Measurements from ENCODE around the gene ERCC6. TPM values are rescaled to one million over a fixed set of nuclear protein-coding genes. Genes with fewer than 3 reads are reported as not detected.

Gene ERCC6
- total RNA-seq, 1 experiment from 2014 or later = 3.2 TPM

GRCh38 chr10:49532461-49532860 is 6.5 kb downstream of the ERCC6 start:
- Histone ChIP-seq H3K36me3 (replicated peaks; ENCODE audit: control insufficient read depth, insufficient read depth, low read length) (no peaks in the 10 kb centered on the region; the same call in 1 of the 2 replicates), H3K27me3 (ENCODE audit: control insufficient read depth, insufficient read depth, low read length) (no peaks in the 10 kb centered on the region), H3K4me3 (ENCODE audit: insufficient read depth, low read depth, low read length) (no peak overlapping the region)
- no peak for DNase-seq

DNA sequence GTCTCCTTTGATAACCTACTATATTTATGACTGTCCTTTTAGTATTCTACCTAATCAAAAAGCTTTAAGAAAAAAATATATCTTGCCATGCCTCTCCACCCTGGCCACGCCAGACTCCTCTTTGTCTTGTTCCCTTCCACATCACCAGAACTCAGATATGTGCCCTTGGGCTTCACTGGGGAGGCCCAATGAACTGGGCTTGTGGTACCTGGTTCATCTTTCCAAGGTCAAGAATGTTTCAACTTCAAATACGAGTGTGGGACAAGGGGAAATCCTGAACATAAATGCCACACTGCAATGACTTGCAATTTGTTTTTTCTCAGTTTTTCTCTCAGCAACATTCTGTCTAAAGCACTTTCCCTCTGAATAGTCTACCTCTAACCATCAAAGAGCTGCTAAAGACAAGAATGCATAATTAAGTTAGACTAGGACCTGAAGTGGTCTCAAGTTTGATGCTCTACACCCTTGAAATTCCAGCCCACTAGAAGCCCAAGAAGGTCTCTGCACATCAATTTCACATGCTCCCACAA is 9.9 kb downstream of the ERCC6 start:
- Histone ChIP-seq H3K36me3 (replicated peaks; ENCODE audit: control insufficient read depth, insufficient read depth, low read length) (peaks cover 1% of the 10 kb centered on the region), H3K27me3 (ENCODE audit: control insufficient read depth, insufficient read depth, low read length) (no peaks in the 10 kb centered on the region)
- DNase-seq = no peak

GRCh38 chr10:49527850-49528249 is 11.1 kb downstream of the ERCC6 start:
- H3K4me3 ChIP-seq (ENCODE audit: insufficient read depth, low read depth, low read length) = no peak overlapping the region
- H3K36me3 ChIP-seq (replicated peaks; ENCODE audit: control insufficient read depth, insufficient read depth, low read length) = peaks cover 1% of the 10 kb centered on the region
- no peak for DNase-seq
- H3K27me3 ChIP-seq (ENCODE audit: control insufficient read depth, insufficient read depth, low read length) = no peaks in the 10 kb centered on the region

More for the DNA sequence above, 9.9 kb downstream of the ERCC6 start:
- H3K4me3 ChIP-seq (ENCODE audit: insufficient read depth, low read depth, low read length) = no peak overlapping the region

GRCh38 chr10:49527061-49527460 is 11.9 kb downstream of the ERCC6 start:
- Histone ChIP-seq H3K4me3 (ENCODE audit: insufficient read depth, low read depth, low read length) (no peak overlapping the region), H3K36me3 (replicated peaks; ENCODE audit: control insufficient read depth, insufficient read depth, low read length) (peaks cover 1% of the 10 kb centered on the region), H3K27me3 (ENCODE audit: control insufficient read depth, insufficient read depth, low read length) (no peaks in the 10 kb centered on the region)
- no peak for DNase-seq

DNA sequence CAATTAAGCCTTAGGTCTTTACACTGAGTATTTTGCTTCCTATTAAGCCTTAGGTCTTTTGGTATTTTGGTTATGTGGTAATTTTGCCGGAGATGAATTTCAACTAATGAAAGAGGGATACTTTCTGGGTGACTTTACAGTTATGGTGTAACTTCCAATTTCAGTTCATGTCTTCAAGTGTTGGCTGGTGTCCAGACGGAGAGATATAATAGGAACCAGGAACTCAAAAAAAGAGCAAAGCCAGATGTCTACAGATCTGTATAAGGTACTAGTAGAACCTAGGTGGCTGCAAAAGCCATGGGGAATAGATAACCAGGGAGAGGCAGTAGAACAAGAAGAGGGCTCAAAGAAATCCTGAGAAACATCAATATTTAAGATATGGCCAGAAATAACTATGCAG is 12.3 kb downstream of the ERCC6 start:
- H3K4me3 ChIP-seq (ENCODE audit: insufficient read depth, low read depth, low read length) = no peak overlapping the region
- no peaks in the 10 kb centered on the region for H3K27me3 ChIP-seq (ENCODE audit: control insufficient read depth, insufficient read depth, low read length)
- no peak for DNase-seq
- H3K36me3 ChIP-seq (replicated peaks; ENCODE audit: control insufficient read depth, insufficient read depth, low read length) = peaks cover 1% of the 10 kb centered on the region

DNA sequence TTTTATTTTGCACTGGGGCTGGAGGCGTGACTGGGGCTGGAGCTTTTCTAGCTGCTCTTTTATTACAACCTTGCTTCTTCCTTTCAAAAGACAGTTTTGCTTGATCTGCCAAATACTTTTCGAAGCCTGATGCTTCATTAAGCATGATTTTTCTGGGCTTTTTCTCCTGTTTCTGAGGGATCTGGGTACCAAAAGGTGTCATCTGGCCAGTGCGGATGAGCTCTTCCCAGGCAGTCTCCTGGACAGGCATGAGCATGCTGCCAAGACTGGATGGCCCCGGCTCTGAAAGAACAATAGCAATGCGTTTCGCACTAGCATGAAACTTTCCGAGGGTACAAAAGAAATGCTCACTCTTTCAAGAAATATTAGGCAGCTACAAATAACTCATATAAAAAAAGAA is 14.4 kb downstream of the ERCC6 start:
- DNase-seq = no peak
- no peak overlapping the region for H3K4me3 ChIP-seq (ENCODE audit: insufficient read depth, low read depth, low read length)
- peaks cover 1% of the 10 kb centered on the region for H3K36me3 ChIP-seq (replicated peaks; ENCODE audit: control insufficient read depth, insufficient read depth, low read length)
- no peaks in the 10 kb centered on the region for H3K27me3 ChIP-seq (ENCODE audit: control insufficient read depth, insufficient read depth, low read length)

- peaks cover 1% of the 10 kb centered on the region for H3K36me3 ChIP-seq (replicated peaks; ENCODE audit: control insufficient read depth, insufficient read depth, low read length)
- no peaks in the 10 kb centered on the region for H3K27me3 ChIP-seq (ENCODE audit: control insufficient read depth, insufficient read depth, low read length)
- no peak for DNase-seq
- H3K4me3 ChIP-seq (ENCODE audit: insufficient read depth, low read depth, low read length) = no peak overlapping the region
Observed at GRCh38 chr10:49523301-49523700, 15.6 kb downstream of the ERCC6 start.

DNA sequence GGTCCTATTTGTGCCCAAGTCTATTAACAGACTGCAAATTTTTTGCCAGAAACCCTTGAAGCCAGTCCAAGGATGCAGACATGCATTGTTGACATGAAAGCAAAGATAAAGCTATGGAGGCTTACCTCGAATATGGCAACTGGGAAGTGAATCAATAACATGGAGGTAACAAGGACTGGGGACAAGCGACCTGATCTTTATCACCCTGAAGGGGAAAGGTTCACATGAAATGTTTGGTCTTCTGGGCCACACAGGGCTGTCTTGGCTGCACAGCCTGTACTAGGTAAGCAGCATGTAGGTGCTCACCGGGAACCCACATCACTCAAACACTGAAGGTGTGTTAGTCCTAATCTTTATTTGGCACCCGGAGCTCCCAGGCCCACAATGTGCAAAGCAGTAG is 17.9 kb downstream of the ERCC6 start:
- H3K36me3 ChIP-seq (replicated peaks; ENCODE audit: control insufficient read depth, insufficient read depth, low read length) = peaks cover 1% of the 10 kb centered on the region; the same call in 1 of the 2 replicates
- H3K27me3 ChIP-seq (ENCODE audit: control insufficient read depth, insufficient read depth, low read length) = no peaks in the 10 kb centered on the region
- DNase-seq = no peak
- no peak overlapping the region for H3K4me3 ChIP-seq (ENCODE audit: insufficient read depth, low read depth, low read length)

DNA sequence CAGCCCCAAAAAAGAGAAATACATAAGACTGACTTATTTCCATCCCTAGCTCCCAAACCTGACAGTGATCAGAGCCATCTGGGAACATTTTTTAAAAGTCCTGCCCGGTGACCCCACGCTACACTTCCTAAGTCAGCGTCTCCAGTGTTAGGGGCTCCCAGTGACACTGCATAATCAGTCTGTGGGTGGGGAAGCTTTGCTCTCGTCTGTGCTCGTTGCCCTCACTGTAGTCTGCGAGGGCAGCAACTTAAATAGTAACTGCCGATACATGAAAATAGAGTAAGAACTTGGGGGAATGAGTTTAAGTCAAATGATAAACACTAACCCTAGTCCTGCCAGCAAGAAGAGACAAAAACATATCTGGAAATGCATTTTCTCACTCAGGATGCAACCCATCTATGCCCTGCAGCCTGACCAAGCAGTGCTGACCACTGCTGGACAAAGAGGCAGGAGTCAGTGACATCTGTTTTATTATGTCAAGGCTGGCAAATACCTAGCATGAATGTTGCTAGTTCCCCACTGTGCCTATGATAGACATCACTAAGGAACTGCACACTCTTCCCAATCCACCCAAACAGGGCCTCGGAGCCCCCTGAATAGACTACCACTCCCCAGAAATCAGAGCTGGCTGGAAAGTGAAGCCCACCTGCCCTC is 18.7 kb downstream of the ERCC6 start:
- peaks cover 1% of the 10 kb centered on the region; the same call in 1 of the 2 replicates for H3K36me3 ChIP-seq (replicated peaks; ENCODE audit: control insufficient read depth, insufficient read depth, low read length)
- DNase-seq = no peak

DNA sequence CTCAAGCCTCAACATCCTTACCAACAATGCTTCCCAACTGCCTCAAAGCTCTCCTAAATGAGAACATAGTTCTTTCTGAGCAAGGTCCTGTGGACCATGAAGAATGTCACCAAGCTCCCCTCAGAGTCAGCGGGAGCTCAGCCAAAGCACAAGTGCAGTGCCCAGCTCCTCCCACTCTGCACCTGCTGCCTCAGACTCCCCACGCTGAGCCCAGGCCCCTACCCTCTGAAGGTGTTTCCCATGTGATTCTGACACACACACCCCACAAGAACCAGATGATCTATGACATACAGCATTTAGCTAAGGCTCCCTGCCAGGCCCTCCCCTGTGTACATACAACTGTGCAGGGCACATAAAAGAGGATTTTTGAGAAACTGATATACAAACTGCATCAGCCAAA is 19.2 kb downstream of the ERCC6 start:
- Histone ChIP-seq H3K27me3 (ENCODE audit: control insufficient read depth, insufficient read depth, low read length) (no peaks in the 10 kb centered on the region), H3K4me3 (ENCODE audit: insufficient read depth, low read depth, low read length) (no peak overlapping the region), H3K36me3 (replicated peaks; ENCODE audit: control insufficient read depth, insufficient read depth, low read length) (no peaks in the 10 kb centered on the region)

More for the DNA sequence above, 18.7 kb downstream of the ERCC6 start:
- Histone ChIP-seq H3K4me3 (ENCODE audit: insufficient read depth, low read depth, low read length) (no peak overlapping the region), H3K27me3 (ENCODE audit: control insufficient read depth, insufficient read depth, low read length) (no peaks in the 10 kb centered on the region)

DNA sequence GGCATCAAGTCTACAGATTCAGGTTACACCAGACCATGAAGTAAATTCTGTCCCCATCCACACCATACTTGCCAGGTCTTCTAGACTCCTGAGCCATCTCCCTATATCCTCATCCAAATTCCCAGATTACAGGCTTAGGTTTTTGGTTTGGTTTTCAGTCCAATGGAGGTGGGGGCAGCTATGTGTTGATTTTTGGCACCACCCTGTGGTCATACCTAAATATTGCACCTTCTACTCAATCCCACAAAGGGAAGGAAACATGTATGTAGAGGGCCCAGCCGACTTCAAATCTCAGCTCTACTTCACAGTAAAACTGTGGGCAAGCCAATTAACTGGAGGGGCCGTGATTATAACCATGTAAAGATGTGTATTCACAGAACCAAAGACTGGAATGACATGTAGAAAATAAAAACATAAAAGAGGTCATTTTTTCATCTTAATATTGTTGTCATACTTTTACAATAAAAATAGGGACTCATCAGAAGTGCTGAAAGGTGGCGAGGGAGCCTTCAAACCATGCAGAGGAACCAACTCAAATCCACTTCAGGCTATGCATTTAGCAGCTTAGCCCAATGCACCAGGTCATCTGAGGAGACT is 19.8 kb downstream of the ERCC6 start:
- H3K4me3 ChIP-seq (ENCODE audit: insufficient read depth, low read depth, low read length) = no peak overlapping the region
- peak; percentile 56 for DNase-seq
- H3K27me3 ChIP-seq (ENCODE audit: control insufficient read depth, insufficient read depth, low read length) = no peaks in the 10 kb centered on the region
- H3K36me3 ChIP-seq (replicated peaks; ENCODE audit: control insufficient read depth, insufficient read depth, low read length) = no peaks in the 10 kb centered on the region

More for the DNA sequence above, 19.2 kb downstream of the ERCC6 start:
- DNase-seq = no peak

GRCh38 chr10:49518566-49518965 is 20.4 kb downstream of the ERCC6 start:
- DNase-seq = no peak
- Histone ChIP-seq H3K27me3 (ENCODE audit: control insufficient read depth, insufficient read depth, low read length) (no peaks in the 10 kb centered on the region), H3K4me3 (ENCODE audit: insufficient read depth, low read depth, low read length) (no peak overlapping the region), H3K36me3 (replicated peaks; ENCODE audit: control insufficient read depth, insufficient read depth, low read length) (no peaks in the 10 kb centered on the region)

GRCh38 chr10:49516216-49516970 is 22.5 kb downstream of the ERCC6 start:
- no peak for DNase-seq
- no peaks in the 10 kb centered on the region for H3K36me3 ChIP-seq (replicated peaks; ENCODE audit: control insufficient read depth, insufficient read depth, low read length)
- no peak overlapping the region for H3K4me3 ChIP-seq (ENCODE audit: insufficient read depth, low read depth, low read length)
- H3K27me3 ChIP-seq (ENCODE audit: control insufficient read depth, insufficient read depth, low read length) = no peaks in the 10 kb centered on the region

- DNase-seq = no peak
- Histone ChIP-seq H3K36me3 (replicated peaks; ENCODE audit: control insufficient read depth, insufficient read depth, low read length) (no peaks in the 10 kb centered on the region), H3K27me3 (ENCODE audit: control insufficient read depth, insufficient read depth, low read length) (no peaks in the 10 kb centered on the region)
Observed at GRCh38 chr10:49512121-49512809, 26.7 kb downstream of the ERCC6 start.

More at GRCh38 chr10:49512121-49512809, 26.7 kb downstream of the ERCC6 start:
- H3K4me3 ChIP-seq (ENCODE audit: insufficient read depth, low read depth, low read length) = no peak overlapping the region

Measured in H7 (cell line).